Right forelimb (tissue), 1 donor: ENCODE results near the gene POLR2L.

ENCODE experiments used
- DNase-seq: peaks from one replicate; pipeline ENCODE4 v3.0.0-alpha.2; 2018

Gene POLR2L

GRCh38 chr11:842370-843002, at the start of gene POLR2L, which contains the start of gene TSPAN4:
Gene POLR2L, minus strand, starts transcription at chr11:842529. Its CDS starts 21 bp downstream, at chr11:842508.
Gene TSPAN4, plus strand, starts transcription at chr11:842852. Its CDS starts 7,453 bp downstream, at chr11:850305.
- DNase-seq = peak; percentile 93

GRCh38 chr11:890794-891540, 48.6 kb upstream of the POLR2L start:
- no peak for DNase-seq

- DNase-seq = no peak
These were observed 47.6 kb upstream of the POLR2L start for GRCh38 chr11:889687-890475.

GRCh38 chr11:889257-889656, 46.9 kb upstream of the POLR2L start:
- no peak for DNase-seq

- no peak for DNase-seq
These were observed 46.2 kb upstream of the POLR2L start for GRCh38 chr11:888310-889212.

- DNase-seq = no peak
These were observed 45.3 kb upstream of the POLR2L start for GRCh38 chr11:887589-887988.

- no peak for DNase-seq
These were observed 44.2 kb upstream of the POLR2L start for GRCh38 chr11:886568-886967.

GRCh38 chr11:884578-885070, 42.3 kb upstream of the POLR2L start:
- no peak for DNase-seq

- DNase-seq = no peak
These were observed 41.2 kb upstream of the POLR2L start for GRCh38 chr11:883527-883926.

- no peak for DNase-seq
These were observed 40.3 kb upstream of the POLR2L start for GRCh38 chr11:882596-882995.

GRCh38 chr11:880447-880846, 38.1 kb upstream of the POLR2L start:
- DNase-seq = no peak

GRCh38 chr11:877565-877964, 35.2 kb upstream of the POLR2L start:
- DNase-seq = no peak

- DNase-seq = no peak
These were observed 34.2 kb upstream of the POLR2L start for GRCh38 chr11:876545-876944.

- no peak for DNase-seq
These were observed 33.5 kb upstream of the POLR2L start for GRCh38 chr11:875769-876301.

GRCh38 chr11:875203-875602, 32.9 kb upstream of the POLR2L start:
- no peak for DNase-seq

- no peak for DNase-seq
These were observed 31.4 kb upstream of the POLR2L start for GRCh38 chr11:873706-874105.

GRCh38 chr11:872799-873198, 30.5 kb upstream of the POLR2L start:
- no peak for DNase-seq

- DNase-seq = no peak
These were observed 29.1 kb upstream of the POLR2L start for GRCh38 chr11:871472-871871.

- DNase-seq = no peak
These were observed 28.1 kb upstream of the POLR2L start for GRCh38 chr11:870418-870817.

- no peak for DNase-seq
These were observed 27.7 kb upstream of the POLR2L start for GRCh38 chr11:870127-870413.

- no peak for DNase-seq
These were observed 27.2 kb upstream of the POLR2L start for GRCh38 chr11:869399-870126.

GRCh38 chr11:868802-869201, 26.5 kb upstream of the POLR2L start:
- DNase-seq = no peak
